ENCODE measurements around the gene RSF1.

- TF ChIP-seq POLR2A (IDR thresholded peaks at IDR 0.05; ENCODE audit: low read length) (no peak), GATA1 (IDR thresholded peaks at IDR 0.05; ENCODE audit: low read depth, low read length) (no peak)
Measured at GRCh38 chr11:77705876-77706579, 114.5 kb downstream of the RSF1 start.

All from erythroblast (primary cell).